Tibial artery (tissue), 4 donors: ENCODE data around the gene FUT1.
A peak's percentile ranks its signal among the peaks of the same experiment; 100 is the strongest.

ENCODE experiments used
- DNase-seq, 2 donors: peaks; one replicate each; pipeline ENCODE4 v3.0.0-alpha.2; 2019
- H3K27ac ChIP-seq, 2 donors: fragments of 200-600 bp; sonication (generic) in 1 of 2; 1 replicate in 1 of 2; 2 replicates in 1 of 2; pipeline ENCODE4 v1.5.1; 2018 to 2019; ENCODE audit warnings: mild to moderate bottlenecking in 1 of 2
- H3K27me3 ChIP-seq, 2 donors: fragments of 200-600 bp; sonication (generic) in 1 of 2; one replicate each; pipeline versions ENCODE4 v1.5.1 to v1.6.0; 2016 to 2019
- H3K36me3 ChIP-seq, 3 donors: fragments of 200-600 bp; sonication (generic) in 2 of 3; one replicate each; pipeline ENCODE4 v1.5.1; 2016 to 2019; ENCODE audit warnings: mild to moderate bottlenecking in 2 of 3
- H3K4me1 ChIP-seq, 4 donors: fragments of 200-600 bp; sonication (generic) in 2 of 4; 1 replicate in 3 of 4; 2 replicates in 1 of 4; pipeline ENCODE4 v1.5.1; 2016 to 2019
- H3K4me3 ChIP-seq, 2 donors: fragments of 200-600 bp; sonication (generic) in 1 of 2; 1 replicate in 1 of 2; 2 replicates in 1 of 2; pipeline ENCODE4 v1.5.1; 2018 to 2019; ENCODE audit warnings: mild to moderate bottlenecking in 2 of 2
- H3K9me3 ChIP-seq, 3 donors: fragments of 200-600 bp; sonication (generic) in 1 of 3; one replicate each; pipeline ENCODE4 v1.5.1; 2016 to 2019
- intact Hi-C: fragments of 100-400 bp; cut with DNase I; formaldehyde crosslinking; loops from one replicate; pipeline ENCODE4 v1.15.0; 2023; ENCODE audit warnings: low total_unique reads
- TF ChIP-seq, protein P1 (sequence below), 2 experiments: fragments of 200-600 bp in 1 of 2; fragments of 450-650 bp in 1 of 2; IDR thresholded peaks; one replicate each; pipeline ENCODE4 v1.5.1; 2017 to 2019; ENCODE audit warnings: antibody characterized with exemption in 2 of 2, mild to moderate bottlenecking in 1 of 2, moderate library complexity in 1 of 2

Gene FUT1

DNA sequence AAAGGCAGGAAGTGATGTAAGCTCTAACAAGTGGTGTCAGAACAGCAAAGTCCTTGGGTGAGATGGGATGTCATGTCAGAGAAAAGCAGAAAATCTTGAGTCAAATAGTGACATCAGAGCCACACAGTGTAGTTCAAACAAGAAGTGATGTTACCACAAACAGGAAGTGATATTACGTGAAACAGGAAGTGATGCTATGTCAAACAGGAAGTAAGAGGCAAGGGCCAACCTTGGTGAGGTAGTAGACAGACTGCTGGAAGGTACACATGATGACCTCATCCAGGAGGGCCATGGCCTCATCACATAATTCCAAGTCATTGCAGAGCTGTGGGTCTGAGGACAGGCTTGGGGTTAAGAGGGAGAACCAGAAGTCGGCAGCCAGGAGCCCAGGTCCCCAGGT lies 25.9 kb downstream of the FUT1 start:
- Histone ChIP-seq H3K36me3 (peaks cover 0 to 5% (median 0%) of the 10 kb centered on the region in 3 donors), H3K9me3 (no peaks in the 10 kb centered on the region), H3K27ac (no peak overlapping the region), H3K4me3 (no peak overlapping the region), H3K4me1 (peaks cover 0 to 9% (median 4%) of the 10 kb centered on the region in 4 donors), H3K27me3 (peaks cover 0 to 7% of the 10 kb centered on the region in 2 donors)
- no peak for DNase-seq
- intact Hi-C loops = no loop called here
- TF ChIP-seq, protein P1, sequence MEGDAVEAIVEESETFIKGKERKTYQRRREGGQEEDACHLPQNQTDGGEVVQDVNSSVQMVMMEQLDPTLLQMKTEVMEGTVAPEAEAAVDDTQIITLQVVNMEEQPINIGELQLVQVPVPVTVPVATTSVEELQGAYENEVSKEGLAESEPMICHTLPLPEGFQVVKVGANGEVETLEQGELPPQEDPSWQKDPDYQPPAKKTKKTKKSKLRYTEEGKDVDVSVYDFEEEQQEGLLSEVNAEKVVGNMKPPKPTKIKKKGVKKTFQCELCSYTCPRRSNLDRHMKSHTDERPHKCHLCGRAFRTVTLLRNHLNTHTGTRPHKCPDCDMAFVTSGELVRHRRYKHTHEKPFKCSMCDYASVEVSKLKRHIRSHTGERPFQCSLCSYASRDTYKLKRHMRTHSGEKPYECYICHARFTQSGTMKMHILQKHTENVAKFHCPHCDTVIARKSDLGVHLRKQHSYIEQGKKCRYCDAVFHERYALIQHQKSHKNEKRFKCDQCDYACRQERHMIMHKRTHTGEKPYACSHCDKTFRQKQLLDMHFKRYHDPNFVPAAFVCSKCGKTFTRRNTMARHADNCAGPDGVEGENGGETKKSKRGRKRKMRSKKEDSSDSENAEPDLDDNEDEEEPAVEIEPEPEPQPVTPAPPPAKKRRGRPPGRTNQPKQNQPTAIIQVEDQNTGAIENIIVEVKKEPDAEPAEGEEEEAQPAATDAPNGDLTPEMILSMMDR (IDR thresholded peaks at IDR 0.05) = no peak

DNA sequence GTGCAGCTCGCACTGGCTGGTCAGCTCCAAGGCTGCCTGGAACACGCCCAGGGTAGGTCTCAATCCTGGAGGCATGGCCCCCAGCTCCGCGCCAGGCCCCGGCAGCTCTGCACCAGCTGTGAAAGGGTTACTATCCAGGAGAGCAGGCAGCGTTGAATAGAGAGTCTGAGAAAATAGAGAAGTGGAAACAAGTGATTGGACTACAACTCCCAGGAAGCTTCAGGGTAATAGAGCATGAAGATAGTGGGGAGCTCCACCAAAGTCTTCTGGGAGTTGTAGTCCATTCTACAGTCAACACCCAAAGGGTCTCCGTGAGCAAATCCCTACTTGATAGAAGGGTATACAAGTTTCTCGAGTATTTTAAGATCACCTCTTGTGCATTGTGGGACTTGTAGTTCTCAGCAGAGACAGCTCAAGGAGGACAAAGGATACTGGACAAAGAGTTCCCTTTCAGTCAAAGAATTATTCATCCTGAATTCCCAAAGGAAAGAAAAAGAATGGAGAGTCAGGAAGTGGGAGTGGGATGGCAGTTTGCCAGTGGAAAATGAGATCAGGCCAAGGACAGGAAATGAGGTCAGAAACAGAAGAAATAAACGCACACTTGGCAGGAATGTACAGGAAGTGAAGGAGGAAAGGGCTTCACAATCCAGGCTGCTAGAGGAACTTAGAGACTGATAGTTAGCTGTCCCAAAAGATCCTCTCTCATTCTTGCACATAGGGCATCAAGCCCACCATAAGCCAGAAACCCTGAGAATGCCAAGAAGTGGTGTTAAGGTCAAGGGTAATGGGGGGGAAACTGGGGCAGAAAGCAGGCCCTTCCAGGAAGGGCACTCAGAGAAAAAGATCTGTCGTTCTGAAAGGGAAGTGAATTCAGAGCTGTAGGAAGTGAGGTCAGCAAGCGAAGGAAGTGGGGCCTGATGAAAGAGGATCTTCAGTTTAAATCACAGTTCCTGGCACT lies 27.4 kb downstream of the FUT1 start:
- intact Hi-C loops = no loop called here
- H3K27ac ChIP-seq = peak overlapping the region; percentile 3 to 18
- peaks cover 0 to 14% (median 6%) of the 10 kb centered on the region in 4 donors for H3K4me1 ChIP-seq
- TF ChIP-seq, protein P1 (IDR thresholded peaks at IDR 0.05) = no peak
- no peaks in the 10 kb centered on the region for H3K9me3 ChIP-seq
- DNase-seq = no peak
- no peak overlapping the region for H3K4me3 ChIP-seq
- H3K36me3 ChIP-seq = peaks cover 0 to 5% (median 0%) of the 10 kb centered on the region in 3 donors
- peaks cover 0 to 4% of the 10 kb centered on the region in 2 donors for H3K27me3 ChIP-seq

DNA sequence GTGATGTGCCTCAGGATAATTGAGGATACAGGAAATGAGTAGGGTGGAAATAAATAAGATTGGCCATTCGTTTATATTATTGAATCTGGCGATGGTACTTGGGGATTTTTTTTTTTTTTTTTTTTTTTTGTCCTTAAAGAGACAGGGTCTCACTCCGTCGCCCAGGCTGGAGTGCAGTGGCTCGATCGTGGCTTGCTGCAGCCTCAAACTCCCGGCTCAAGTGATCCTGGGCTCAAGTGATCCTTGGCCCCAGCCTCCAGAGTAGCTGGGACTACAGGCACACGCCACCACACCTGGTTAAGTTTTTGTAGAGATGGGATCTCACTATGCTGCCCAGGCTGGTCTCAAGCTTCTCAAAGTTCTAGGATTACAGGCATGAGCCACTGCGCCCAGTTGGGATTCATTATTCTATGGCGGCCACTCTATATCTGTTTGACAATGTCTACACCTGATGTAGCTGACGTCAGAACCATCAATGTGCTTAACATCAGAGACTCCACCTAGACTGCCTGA lies 30.2 kb downstream of the FUT1 start:
- Histone ChIP-seq H3K9me3 (no peaks in the 10 kb centered on the region), H3K4me3 (no peak overlapping the region), H3K27ac (no peak overlapping the region), H3K27me3 (no peaks in the 10 kb centered on the region), H3K36me3 (peaks cover 0 to 5% (median 0%) of the 10 kb centered on the region in 3 donors), H3K4me1 (peaks cover 0 to 33% (median 17%) of the 10 kb centered on the region in 4 donors)
- DNase-seq = no peak
- intact Hi-C loops = no loop called here
- TF ChIP-seq, protein P1 (IDR thresholded peaks at IDR 0.05) = no peak

DNA sequence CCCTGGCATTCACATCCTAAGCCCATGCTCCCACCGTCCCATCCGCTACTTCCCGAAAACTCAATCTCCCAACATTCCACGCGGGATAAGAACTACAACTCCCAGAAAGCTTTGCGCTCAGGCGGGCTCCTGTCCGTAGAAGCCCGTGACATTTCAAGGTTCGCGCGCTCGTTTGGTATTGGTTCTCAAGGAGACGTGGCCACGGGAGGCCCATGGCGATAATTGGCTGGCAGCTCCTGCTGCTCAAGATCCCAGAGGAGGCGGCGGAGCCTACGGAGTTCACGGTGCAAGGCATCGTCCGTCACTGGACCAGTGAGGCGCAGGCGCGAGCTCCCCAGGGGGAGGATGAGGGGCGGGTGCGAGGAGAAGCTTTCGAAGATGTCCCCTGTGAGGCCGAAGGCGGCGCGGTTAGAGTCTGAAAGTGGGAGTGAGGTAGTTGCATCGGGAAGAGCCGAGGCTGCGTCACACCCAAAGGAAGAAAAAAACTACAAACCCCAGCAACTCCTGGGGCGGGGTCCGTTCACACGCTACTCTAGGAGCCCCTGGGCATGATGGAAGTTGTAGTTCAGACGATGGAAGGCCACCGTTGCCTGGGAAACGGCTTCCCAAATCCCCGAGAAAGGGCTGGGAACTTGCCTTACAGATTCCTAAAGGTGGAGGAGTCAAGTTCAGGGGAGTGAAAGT lies 31.7 kb downstream of the FUT1 start:
- peaks cover 0 to 48% (median 30%) of the 10 kb centered on the region in 4 donors for H3K4me1 ChIP-seq

DNA sequence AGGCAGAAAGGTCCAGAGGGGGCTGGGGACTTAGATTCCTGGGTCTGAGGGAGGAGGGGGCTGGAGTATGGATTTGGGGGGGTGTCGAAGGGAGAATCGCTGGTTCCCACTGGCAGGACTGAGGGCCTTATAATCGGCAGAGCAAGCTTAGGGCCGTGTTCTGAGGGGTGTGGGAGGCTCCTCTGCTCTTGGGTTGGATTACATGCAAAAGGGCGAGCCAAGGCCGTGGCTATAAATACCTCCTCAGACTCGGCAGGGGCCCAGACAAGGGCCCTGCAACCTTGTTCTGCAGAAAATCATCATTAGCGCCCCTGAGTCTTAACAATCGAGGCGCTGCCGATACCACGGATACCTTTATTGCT lies 32.2 kb downstream of the FUT1 start:
- H3K27me3 ChIP-seq = no peaks in the 10 kb centered on the region
- H3K4me1 ChIP-seq = peaks cover 0 to 53% (median 35%) of the 10 kb centered on the region in 4 donors
- intact Hi-C loops = no loop called here
- no peaks in the 10 kb centered on the region for H3K36me3 ChIP-seq
- H3K4me3 ChIP-seq = peak overlapping the region; percentile 54 to 57
- no peaks in the 10 kb centered on the region for H3K9me3 ChIP-seq
- H3K27ac ChIP-seq = peak overlapping the region; percentile 82 to 91
- TF ChIP-seq, protein P1 (IDR thresholded peaks at IDR 0.05) = no peak
- no peak for DNase-seq

More for the DNA sequence above, 31.7 kb downstream of the FUT1 start:
- Histone ChIP-seq H3K4me3 (peak overlapping the region; percentile 54 to 57), H3K27ac (peak overlapping the region; percentile 82 to 91), H3K36me3 (no peaks in the 10 kb centered on the region), H3K9me3 (no peaks in the 10 kb centered on the region), H3K27me3 (no peaks in the 10 kb centered on the region)
- TF ChIP-seq, protein P1 (IDR thresholded peaks at IDR 0.05) = no peak
- intact Hi-C loops = no loop called here
- peak; percentile 99 to 100 for DNase-seq
